ENCODE measurements around the gene ASB8. TPM values are rescaled to one million over a fixed set of nuclear protein-coding genes. Genes with fewer than 3 reads are reported as not detected.
"Not testable (repeated sequence)": the region's sequence is repeated elsewhere in the genome, so short reads cannot be mapped to it uniquely, and the experiment has no call there.

Gene ASB8
- total RNA-seq, 1 donor from 2014 or later, result 23.5 TPM

DNA sequence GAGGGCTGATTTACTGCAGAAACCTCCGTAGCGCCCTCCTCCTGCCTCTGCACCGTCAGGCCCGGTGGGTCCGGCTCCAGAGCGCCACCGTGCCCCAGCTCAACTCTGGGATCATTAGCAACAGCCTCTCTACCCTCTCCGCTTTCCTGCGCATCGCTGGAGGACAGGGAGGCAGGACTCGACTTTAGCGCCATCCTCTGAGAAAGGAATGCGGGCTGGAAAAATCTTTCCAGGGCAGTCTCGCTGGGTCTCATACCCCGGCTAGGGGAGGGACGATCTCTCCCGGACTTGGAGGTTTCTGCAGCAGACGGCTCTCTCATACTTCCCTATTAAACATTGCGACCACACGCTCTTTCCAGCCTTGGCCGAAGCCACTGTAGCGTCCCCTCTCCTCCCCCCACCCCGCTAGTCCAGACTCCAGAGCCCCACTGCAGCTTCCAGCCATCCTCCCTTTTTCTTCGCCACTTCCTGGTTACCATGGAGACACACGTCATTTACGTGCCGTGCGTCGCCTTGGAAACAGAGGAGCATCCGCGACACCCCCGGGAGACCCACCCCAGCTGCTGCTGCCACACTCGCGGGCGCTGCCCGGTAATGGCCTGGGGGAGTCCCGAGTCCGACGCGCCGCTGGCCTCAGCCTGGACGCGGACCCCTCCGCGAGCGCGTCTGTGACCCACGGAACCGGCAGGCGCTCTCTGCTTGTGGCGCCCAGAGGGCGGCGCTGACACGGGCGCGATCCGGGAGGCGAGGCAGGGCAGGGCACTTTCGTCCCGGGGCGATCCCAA lies 26.0 kb upstream of the ASB8 start, which contains the start of gene CCDC184:
Gene CCDC184, plus strand, starts transcription at position 554 of the 785 bp plus-strand sequence. CDS start 479 bp downstream, outside the sequence.
- peak; percentile 37 for DNase-seq (ENCODE audit: low read depth)

DNA sequence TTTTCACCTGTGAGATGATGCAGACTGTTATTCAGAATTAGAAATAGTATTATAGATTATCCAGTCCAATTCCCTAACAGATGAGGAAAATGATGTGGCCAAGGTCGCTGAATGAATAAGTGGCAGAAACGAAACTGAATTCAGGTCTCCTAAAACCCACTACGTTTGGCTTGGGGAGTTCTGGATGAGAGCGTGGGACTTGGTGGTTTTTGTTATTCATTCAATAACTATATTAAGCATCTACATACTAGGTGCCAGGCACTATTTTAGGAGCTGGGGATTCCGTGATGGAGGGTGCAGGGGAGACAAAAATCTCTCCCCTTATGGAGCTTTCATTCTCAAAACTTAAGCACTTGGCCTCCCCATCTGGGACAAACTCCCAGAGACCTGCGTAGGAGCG lies 25.3 kb upstream of the ASB8 start:
- no peak for DNase-seq (ENCODE audit: low read depth)

DNA sequence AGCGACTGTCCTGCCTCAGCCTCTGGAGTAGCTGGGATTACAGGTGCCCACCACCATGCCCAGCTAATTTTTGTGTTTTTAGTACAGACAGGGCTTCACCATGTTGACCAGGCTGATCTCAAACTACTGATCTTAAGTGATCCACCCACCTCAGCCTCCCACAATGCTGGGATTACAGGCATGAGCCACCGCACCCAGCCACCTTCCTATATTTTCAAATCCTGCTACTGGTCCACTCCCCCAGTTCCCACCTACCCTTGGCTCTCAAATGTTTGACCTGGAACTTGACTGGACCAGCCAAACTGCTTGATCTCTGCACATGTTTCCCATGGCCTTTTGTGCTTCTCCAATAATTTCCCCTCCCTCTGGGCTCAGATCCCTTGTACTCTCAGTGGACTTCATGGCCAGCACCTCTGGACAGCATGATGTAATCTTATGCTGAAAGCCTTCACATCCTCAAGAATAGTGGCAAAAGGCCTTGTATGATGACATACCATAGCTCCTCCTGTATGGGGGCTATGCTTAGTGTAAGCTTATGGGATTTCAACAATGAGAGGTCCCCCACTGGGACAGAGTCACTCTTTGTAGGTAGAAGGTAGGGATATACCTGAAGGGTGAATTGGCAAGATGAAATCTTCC lies 23.7 kb upstream of the ASB8 start:
- no peak for DNase-seq (ENCODE audit: low read depth)

DNA sequence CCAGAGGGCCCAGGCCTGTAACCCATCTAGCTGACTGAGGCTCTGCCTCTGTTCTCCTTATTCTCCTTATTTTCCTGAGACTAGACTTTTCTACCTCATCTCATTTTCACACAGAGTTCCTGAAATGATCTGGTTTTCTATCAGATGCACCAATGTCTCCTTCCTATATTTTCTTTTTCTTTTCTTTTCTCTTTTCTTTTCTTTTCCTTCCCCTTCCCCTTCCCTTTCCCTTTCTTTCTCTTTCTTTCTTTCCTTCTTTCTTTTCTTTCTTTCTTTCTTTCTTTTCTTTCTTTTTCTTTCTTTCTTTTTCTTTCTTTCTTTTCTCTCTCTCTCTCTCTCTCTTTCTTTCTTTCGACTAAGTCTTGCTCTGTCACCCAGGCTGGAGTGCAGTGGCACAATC lies 23.1 kb upstream of the ASB8 start:
- no peak for DNase-seq (ENCODE audit: low read depth)

DNA sequence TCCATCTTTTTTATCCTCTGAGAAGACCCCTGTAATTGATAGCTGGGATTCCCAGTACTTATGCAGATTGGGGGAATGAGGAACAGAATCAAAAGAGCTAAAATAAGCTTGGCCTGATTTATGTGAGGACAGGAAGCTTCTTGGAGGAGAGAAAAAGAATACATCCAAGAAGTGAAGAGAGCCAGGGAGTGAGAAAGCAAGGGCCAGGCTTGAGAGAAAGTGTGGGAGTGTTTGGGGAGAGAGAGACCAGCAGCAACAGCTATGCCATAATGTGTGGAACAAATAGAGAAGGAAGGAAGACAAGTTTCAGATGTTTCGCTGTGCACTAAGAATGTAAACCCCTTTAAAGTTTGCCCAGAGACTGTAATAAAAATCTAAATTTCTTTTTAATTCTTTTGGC lies 22.2 kb upstream of the ASB8 start:
- DNase-seq (ENCODE audit: low read depth), result no peak

DNA sequence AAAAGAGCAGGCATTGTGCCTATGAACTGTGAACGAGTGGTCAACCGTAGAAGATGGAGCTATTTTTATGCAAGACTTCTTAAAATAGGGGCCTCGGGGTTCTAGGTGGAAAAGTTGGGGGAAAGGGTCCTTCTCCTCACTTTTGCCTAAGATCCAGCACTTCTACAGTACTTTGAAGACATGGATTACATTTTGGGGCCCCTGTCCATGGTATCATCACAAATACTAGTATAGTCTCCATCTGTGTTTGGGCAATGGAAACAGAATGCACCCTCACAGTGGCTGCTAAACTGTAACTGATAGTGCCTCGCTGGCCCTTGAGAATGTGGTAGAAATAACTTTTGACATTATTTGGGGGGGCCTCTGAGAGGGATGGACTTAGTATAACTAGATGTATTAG lies 20.7 kb upstream of the ASB8 start:
- no peak for DNase-seq (ENCODE audit: low read depth)

DNA sequence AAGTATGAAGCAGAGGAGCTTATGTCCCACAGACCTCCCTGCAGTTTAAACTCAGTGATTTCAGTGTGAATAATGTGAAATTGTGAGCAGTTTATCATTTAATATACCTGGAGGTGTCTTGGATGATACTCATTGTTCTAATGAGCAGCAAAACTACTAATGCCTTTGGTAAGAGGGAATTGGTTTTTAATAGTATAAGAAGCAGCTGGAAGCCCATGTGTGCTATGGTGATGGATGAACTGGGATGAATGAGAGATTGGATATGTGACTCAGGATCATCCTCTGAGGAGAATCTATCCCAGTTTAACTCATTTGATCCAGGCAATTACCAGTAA lies 19.1 kb upstream of the ASB8 start:
- no peak for DNase-seq (ENCODE audit: low read depth)

DNA sequence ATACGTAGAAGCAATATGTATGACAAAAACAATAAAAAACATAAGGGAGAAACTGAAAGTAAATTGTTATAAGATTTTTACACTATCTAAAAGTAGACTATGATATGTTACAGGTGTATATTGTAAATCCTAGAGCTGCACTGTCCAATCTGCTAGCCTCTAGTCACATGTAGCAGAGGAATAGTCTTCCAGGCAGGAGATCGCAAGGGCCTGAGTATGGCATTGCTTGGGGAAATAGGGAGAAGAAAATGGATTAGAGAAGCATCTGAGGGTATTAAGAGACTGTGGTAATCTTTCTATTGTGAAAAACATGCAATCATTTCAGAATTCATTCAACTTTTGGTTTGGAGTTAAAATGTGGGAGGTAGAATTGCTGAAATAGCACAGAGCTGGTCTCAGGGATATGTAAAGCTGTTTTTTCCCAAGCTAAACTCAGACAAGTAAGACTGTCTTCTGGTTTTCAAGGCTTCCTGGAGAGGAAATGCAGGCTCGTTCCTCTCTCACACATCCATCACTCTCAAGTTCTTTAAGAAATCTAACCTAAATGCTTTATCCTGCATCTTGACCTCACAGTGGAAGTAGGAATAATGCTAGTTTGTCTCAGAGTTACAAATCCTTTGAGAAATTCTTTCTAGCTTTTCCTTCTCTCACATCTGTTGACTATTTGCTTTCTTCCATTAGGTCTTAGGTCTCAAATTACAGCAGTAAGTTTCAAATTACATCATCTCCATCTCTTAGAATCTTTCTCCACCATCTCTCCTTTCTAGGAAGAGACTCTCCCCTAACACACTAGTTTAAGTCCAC lies 18.5 kb upstream of the ASB8 start:
- DNase-seq (ENCODE audit: low read depth), result no peak

DNA sequence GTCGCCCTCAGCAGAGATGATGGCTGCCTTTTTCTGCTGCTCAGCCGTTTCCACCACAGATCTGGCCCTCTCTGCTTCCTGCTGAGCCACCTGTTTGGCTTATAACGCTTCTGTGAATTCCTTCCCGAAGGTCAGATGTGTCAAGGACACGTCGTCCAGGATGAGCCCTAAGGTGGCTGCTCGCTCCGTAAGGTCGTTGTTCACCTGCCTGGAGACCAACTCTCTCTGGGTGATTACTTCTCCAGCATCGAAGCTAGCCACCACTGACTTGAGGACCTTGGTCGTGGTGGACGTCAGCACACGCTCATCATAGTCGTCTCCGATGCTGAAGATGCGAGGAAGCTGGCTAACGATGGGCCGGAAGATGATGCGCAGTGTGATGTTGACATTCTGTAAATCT lies 11.7 kb upstream of the ASB8 start:
- DNase-seq (ENCODE audit: low read depth), result no peak

DNA sequence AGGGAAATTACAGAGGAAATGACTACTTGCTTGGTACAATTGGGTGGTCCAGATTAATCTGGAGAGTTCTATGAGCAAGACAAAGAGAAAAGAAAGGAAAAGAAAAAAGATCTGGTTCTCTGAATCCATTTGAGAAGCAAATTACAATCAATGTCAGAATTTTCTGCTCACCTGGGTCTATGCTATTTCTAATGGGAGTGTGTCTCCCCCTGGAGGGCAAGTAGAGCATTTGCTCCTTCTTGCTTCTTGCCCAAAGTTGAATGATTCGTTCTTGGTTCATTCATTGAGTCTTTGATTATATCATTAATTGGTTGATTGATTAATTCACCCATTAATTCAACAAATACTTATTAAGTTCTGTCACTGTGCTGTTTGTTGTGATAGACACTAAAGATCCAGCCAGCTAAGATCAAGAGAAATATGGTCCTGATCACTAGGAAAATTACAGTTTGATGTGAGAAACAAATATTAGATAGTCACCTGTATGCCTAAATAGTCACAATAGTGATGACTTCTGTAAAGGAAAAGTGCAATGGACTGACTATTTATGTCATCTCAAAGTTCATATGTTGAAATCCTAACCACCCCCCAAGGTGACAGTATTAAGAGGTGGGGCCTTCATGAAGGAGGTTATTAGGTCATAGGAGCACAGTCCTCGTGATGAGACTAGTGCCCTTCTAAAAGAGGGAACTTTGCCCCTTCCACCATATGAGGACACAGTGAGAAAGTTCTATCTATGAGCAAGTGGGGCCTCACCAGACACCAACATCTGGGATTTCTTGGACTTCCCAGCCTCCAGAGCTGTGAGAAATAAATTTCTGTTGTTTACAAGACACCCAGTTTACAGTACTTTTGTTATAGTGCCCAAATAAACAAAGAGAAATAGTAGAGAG lies 8.0 kb upstream of the ASB8 start:
- DNase-seq (ENCODE audit: low read depth), result peak; percentile 63

DNA sequence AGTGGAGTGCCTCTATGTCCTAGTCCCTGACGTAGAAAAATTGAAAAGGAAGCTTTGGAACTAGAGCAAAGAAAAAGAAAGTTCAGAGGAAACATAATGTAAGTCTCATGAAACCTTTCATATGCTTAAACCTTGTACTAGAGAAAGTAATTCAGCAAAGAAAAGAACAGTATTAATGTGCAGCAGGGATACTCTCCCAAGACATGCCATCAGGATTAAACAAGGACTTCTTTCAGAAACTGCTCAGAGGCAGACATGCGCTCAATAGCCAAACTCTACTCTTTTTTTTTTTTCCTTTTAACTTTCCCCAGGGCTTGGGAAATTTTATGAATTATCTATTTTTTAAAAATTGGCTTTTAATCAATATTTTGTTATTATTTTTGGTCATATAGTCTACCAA lies 7.1 kb upstream of the ASB8 start:
- DNase-seq (ENCODE audit: low read depth), result no peak

DNA sequence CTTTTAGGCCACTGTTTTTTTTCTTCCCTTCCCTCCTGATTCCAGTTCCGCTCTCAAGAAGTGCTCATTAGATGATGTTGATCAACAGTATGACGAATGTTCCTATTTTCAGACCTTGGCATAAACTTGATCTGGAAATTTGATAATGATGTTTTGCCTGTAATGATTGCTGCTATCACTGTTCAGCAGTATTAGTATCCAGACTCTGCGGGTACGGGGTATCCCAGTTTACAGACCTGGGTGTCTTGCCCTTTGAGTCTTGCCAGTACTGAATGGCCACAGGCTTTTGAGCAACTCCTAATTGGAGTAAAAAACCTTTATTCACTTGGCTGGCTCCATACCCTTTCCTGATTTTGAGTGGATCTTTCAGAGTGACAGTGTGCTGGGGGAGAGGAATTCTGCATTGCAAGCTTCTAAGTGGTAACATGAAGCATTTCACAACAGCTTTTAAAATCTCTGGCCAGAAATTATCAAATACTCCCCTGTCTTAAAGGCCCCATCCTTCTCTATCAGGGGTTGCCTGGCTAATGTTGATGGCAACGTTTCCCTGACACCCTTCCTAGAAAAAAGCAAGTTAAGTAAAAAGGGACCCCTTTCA lies 5.9 kb upstream of the ASB8 start:
- DNase-seq (ENCODE audit: low read depth), result no peak

DNA sequence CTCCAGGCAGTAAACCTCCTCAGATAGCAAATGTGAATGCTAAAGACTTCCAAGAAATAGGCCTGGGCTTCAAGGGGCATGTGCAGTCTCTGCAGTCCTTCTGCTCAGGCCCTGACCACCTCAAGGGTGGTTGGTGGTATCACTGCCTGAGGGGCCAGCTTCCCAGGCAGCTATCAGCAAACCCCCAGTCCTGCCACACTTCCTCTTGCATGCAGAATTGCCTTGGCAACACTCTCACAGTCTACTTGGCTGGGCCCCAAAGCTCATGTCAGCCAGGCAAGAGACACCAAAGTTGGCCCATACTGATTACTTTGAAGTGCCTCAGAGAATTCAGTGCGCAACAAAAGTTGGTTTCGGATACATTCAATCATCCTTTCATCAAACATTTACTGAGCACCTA lies 3.5 kb upstream of the ASB8 start:
- no peak for DNase-seq (ENCODE audit: low read depth)

DNA sequence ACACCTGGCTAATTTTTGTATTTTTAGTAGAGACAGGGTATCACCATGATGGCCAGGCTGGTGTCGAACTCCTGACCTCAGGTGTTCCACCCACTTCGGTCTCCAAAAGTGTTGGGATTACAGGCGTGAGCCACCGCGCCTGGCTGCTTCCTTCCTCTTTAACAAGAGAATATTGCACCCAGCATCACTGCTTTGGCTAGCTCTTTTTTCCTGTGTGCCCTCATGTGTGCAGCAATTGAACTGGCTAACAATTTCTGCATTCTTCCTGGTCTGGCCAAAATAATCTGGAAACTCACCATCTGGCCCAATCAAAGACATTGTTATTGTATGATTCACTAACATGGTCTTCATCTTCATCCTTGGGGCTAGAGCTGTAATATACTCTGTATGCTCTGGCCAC lies 2.7 kb upstream of the ASB8 start:
- no peak for DNase-seq (ENCODE audit: low read depth)

DNA sequence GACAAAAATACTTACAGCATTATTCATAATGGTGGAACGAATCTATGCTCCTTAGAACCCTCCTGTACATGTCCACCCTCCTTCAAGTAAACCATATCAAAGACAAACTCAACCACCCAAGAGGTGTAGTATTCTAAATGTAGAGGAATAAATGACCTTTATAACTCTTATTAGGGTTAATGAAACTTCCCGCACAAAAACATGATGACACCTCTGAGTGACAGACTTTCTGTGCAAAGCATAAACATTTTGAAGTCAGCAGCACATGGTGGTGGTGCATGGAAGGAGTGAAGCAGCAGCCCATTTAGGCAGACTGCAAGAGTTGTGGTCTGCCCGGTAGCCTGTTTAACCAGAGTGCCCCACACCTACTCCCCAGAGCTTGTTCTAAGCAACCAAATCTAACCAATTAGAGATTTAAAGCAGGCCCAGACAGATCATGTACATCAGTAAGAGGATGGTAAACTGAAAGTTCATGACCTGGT lies 615 bp upstream of the ASB8 start:
- no peak for DNase-seq (ENCODE audit: low read depth)

DNA sequence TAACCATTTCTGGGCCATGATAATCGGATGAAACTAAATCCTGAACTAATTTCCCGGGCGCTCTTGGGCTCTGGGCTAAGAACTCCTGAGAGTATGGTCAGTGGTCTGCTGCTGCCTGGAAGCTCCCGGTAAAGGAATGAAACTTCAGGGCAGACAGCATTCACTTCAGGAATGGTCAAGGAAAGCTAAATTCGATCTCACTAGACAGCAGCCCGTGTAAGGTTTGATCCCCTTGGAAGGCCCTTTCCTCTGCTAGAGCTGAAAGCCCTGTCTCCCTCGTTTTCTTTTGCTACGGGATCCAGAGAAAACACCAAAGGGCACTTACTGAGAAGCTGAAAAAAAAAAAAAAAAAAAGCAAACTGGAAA lies 680 bp downstream of the ASB8 start:
- DNase-seq (ENCODE audit: low read depth), result no peak

DNA sequence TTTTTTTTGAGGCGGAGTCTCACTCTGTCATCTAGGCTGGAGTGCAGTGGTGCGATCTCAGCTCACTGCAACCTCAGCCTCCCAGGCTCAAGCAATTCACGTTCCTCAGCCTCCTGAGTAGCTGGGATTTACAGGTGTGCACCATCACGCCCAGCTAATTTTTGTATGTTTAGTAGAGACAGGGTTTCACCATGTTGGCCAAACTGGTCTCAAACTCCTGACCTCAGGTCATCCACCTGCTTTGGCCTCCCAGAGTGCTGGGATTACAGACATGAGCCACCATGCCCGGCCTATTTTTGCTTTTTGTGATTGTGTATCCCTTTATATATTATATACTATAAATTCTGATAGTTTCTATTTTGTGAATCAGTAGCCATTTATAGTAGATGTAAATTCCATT lies 1.5 kb downstream of the ASB8 start:
- DNase-seq (ENCODE audit: low read depth), result not testable (repeated sequence)

DNA sequence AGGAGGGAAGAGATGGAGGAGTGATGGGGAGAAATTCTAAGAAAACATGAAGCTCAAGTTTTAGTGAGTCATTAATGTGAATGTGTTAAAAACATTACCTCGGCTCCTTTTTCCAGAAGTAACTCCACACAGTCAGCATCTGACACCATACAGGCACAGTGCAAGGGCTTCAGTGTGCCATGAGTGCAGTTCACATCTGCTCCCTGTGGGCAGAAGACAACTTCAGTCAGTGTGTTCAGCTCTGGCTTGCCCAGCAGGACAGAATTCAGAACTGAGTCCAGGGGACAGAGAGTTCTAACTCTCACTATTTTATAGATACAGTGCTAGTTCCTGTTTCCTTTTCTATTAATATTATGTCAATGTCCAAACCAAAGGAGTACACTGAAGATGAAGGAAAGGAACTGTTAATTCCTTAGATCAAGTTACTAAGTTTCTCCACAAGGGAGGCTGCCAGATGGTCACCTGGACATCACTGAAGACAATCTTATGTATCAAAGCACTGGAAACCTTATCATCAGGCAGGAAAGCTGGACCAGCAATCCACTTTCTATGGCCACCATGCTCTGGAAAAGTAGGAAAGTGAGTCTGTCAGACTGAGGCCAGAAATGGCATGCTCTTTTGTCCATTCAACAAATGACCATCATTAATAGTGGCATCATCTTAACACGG lies 6.1 kb downstream of the ASB8 start:
- DNase-seq (ENCODE audit: low read depth), result no peak

DNA sequence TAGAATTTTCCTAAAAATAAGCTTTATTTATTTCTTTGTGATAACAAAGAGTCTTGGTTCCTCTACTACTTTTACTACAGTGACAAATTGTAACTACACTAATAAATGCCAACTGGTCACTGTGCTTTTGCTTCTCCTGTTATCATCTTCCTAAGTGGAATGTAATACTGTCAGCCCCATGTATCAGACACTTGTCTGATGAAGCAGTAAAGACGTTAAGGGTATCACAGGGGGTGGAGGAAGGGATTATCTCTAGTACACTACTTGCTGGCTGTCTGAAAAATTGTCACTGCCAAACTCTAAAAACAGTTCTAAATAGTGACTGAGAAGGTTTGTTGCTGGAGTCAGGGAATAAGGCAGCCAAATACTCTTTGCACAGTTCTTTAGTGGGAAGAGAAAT lies 11.3 kb downstream of the ASB8 start:
- no peak for DNase-seq (ENCODE audit: low read depth)

DNA sequence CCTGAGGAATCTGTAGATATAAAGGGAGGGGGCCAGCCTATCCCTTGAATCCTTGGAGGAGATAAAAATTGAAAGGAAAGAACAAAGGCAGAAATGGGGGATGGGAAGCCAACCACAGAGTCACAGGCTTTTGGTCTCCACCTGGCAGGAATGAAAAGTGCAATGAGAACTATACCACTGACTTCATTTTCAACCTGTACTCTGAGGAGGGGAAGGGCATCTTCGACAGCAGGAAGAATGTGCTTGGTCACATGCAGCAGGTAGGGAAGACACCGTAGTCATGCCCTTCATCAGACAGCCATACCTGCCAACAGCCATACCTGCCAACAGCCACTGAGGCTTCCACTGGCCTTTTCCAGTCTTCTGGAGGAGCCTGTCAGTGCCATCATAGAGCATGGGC lies 13.4 kb downstream of the ASB8 start:
- no peak for DNase-seq (ENCODE audit: low read depth)

Data from renal cortical epithelial cell (primary cell).